Vagina (tissue), 2 donors: Measurements from ENCODE around the gene PLCB1.

Source experiments
- POLR2A ChIP-seq, 2 donors: fragments of 450-650 bp; IDR thresholded peaks; one replicate each; pipeline ENCODE4 v1.6.1; 2017; ENCODE audit warnings: antibody characterized with exemption in 2 of 2, mild to moderate bottlenecking in 2 of 2, moderate library complexity in 2 of 2
- POLR2AphosphoS5 ChIP-seq, 2 donors: sonication (generic); formaldehyde crosslinking; IDR thresholded peaks; one replicate each; pipeline ENCODE4 v1.9.0; 2017; ENCODE audit warnings: antibody characterized with exemption in 2 of 2, mild to moderate bottlenecking in 2 of 2, low read depth in 1 of 2; ENCODE audit not compliant: insufficient read depth in 1 of 2
- TF ChIP-seq, protein P1 (sequence below), 3 experiments: fragments of 450-650 bp in 2 of 3; fragments of 200-600 bp in 1 of 3; sonication (generic) in 1 of 3; IDR thresholded peaks; one replicate each; pipeline ENCODE4 v1.5.1; 2017 to 2019; ENCODE audit warnings: antibody characterized with exemption in 3 of 3, mild to moderate bottlenecking in 2 of 3, moderate library complexity in 2 of 3

GRCh38 chr20:8568075-8568474 is 436.0 kb downstream of the PLCB1 start:
- TF ChIP-seq POLR2A (IDR thresholded peaks at IDR 0.05), result no peak
- TF ChIP-seq, protein P1, sequence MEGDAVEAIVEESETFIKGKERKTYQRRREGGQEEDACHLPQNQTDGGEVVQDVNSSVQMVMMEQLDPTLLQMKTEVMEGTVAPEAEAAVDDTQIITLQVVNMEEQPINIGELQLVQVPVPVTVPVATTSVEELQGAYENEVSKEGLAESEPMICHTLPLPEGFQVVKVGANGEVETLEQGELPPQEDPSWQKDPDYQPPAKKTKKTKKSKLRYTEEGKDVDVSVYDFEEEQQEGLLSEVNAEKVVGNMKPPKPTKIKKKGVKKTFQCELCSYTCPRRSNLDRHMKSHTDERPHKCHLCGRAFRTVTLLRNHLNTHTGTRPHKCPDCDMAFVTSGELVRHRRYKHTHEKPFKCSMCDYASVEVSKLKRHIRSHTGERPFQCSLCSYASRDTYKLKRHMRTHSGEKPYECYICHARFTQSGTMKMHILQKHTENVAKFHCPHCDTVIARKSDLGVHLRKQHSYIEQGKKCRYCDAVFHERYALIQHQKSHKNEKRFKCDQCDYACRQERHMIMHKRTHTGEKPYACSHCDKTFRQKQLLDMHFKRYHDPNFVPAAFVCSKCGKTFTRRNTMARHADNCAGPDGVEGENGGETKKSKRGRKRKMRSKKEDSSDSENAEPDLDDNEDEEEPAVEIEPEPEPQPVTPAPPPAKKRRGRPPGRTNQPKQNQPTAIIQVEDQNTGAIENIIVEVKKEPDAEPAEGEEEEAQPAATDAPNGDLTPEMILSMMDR (IDR thresholded peaks at IDR 0.05), result no peak
- TF ChIP-seq POLR2AphosphoS5 (IDR thresholded peaks at IDR 0.05; ENCODE audit: insufficient read depth in 1 of 2, low read depth in 1 of 2), result no peak
